Activated B cell treated with CpG ODN at 0.5 μM for 24 hours (primary cell): ENCODE data around the gene ZNF23. TPM values are rescaled to one million over a fixed set of nuclear protein-coding genes. Genes with fewer than 3 reads are reported as not detected.

Experiments used
- ATAC-seq: fragments of 200-7000 bp; cut with Tn5 transposase; one replicate; pipeline ENCODE4 v1.10.0; 2021; ENCODE audit warnings: low read depth, mild to moderate bottlenecking, moderate library complexity
- CTCF ChIA-PET: fragments of 350-600 bp; sonication (Branson Sonifier 250); formaldehyde crosslinking; loops from one replicate; lab custom pipeline; 2021; ENCODE audit warnings: antibody characterized with exemption; lab: Charles Lee
- POLR2A ChIA-PET: fragments of 350-600 bp; sonication (Branson Sonifier 250); formaldehyde crosslinking; loops from one replicate; lab custom pipeline; 2021; ENCODE audit warnings: antibody characterized with exemption; lab: Charles Lee
- DNase-seq: peaks from one replicate; pipeline ENCODE4 v3.0.0; 2022
- H3K27ac Mint-ChIP-seq: one replicate; pipeline ENCODE4 v1.8.0; 2020; ENCODE audit warnings: mixed read lengths
- H3K27me3 Mint-ChIP-seq: one replicate; pipeline ENCODE4 v1.8.0; 2021; ENCODE audit warnings: mixed read lengths
- H3K36me3 Mint-ChIP-seq: one replicate; pipeline ENCODE4 v1.8.0; 2021; ENCODE audit warnings: low read depth, mixed read lengths
- H3K4me1 Mint-ChIP-seq: one replicate; pipeline ENCODE4 v1.8.0; 2021; ENCODE audit warnings: mixed read lengths
- H3K4me3 Mint-ChIP-seq: one replicate; pipeline ENCODE4 v1.8.0; 2020; ENCODE audit warnings: mild to moderate bottlenecking, mixed read lengths
- H3K9me3 Mint-ChIP-seq: one replicate; pipeline ENCODE4 v1.8.0; 2020; ENCODE audit warnings: mixed read lengths
- intact Hi-C: fragments of 100-400 bp; cut with micrococcal nuclease; formaldehyde crosslinking; loops from one replicate; pipeline ENCODE4 v1.15.1; 2024
- total RNA-seq: library from RNA; stranded (reverse); gene quantifications from 2 replicates; pipeline ENCODE4 v1.2.3, GENCODE V29; 2022
- TF ChIP-seq, protein P1 (sequence below): fragments of 200-600 bp; IDR thresholded peaks from one replicate; pipeline ENCODE4 v1.8.0; 2022; ENCODE audit warnings: antibody characterized with exemption, mild to moderate bottlenecking

The ZNF23 gene
- total RNA-seq, 1 donor from 2014 or later: 13.3 TPM

DNA sequence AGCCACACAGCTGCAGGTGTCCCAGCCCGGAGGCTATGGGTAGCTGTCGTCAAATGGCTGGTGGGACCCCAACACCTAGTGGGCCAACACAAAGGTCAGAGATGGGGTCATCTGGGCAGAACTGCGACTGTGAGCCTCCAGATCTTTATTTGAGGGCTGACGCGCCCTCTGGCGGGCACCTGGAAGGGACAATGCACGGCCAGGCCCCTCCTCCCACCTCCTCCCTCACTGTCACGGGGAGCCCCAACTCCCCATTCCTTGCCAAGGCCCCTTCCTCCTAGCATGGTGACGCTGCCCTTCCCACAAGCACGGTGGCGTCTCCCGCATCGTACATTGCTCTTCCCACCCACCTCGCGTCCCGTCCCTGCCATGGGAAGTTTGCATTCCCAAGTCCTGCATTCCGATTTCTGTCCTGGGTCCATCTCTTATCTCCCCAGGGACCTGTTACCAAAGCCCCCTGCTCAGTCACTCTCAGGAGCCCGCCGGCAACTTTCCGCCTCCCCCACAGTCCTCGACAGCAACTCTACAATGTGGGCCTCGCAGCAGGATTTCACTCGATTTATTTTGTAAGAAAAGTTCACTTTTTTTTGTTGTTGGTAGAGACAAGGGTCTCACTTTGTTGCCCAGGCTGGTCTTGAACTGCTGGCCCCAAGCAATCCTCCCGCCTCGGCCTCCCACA, 21.2 kb downstream of the ZNF23 start:
- Mint-ChIP-seq H3K4me1 (no peaks in the 10 kb centered on the region), H3K27me3 (peaks cover 19% of the 10 kb centered on the region), H3K27ac (no peak overlapping the region), H3K36me3 (peaks cover 4% of the 10 kb centered on the region), H3K9me3 (peaks cover 15% of the 10 kb centered on the region), H3K4me3 (no peak overlapping the region)
- ATAC-seq (no peak), DNase-seq (no peak)
- ChIA-PET POLR2A (no interaction called here), CTCF (interaction anchor here (0.7 kb wide), 1 partner anchor 84 kb away, joined by 4 read pairs; no protein-coding TSS in a partner anchor)
- TF ChIP-seq, protein P1, sequence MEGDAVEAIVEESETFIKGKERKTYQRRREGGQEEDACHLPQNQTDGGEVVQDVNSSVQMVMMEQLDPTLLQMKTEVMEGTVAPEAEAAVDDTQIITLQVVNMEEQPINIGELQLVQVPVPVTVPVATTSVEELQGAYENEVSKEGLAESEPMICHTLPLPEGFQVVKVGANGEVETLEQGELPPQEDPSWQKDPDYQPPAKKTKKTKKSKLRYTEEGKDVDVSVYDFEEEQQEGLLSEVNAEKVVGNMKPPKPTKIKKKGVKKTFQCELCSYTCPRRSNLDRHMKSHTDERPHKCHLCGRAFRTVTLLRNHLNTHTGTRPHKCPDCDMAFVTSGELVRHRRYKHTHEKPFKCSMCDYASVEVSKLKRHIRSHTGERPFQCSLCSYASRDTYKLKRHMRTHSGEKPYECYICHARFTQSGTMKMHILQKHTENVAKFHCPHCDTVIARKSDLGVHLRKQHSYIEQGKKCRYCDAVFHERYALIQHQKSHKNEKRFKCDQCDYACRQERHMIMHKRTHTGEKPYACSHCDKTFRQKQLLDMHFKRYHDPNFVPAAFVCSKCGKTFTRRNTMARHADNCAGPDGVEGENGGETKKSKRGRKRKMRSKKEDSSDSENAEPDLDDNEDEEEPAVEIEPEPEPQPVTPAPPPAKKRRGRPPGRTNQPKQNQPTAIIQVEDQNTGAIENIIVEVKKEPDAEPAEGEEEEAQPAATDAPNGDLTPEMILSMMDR: no peak
- intact Hi-C loops: no loop called here

DNA sequence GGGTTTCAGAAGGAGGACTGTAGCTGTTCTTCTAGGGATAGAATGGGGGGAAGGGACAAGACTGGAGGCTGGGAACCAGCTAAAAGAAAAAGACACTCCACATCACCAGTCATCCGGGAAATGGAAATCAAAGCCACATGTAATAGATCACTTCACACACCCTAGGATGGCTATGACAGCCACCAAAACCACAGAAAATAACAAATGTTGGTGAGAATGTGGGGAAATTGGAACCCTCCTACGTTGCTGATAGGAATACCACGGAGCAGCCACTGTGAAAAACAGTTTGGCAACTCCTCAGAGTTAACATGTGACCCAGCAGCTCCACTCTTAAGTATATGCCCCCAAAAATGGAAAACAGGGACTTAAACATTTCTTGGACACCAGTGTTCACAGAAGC, 22.5 kb downstream of the ZNF23 start:
- H3K4me3 Mint-ChIP-seq: no peak overlapping the region
- no peak overlapping the region for H3K27ac Mint-ChIP-seq
- TF ChIP-seq, protein P1: no peak
- no peaks in the 10 kb centered on the region for H3K36me3 Mint-ChIP-seq
- intact Hi-C loops: no loop called here
- peaks cover 19% of the 10 kb centered on the region for H3K27me3 Mint-ChIP-seq
- DNase-seq (no peak), ATAC-seq (no peak)
- no peaks in the 10 kb centered on the region for H3K4me1 Mint-ChIP-seq
- ChIA-PET POLR2A (no interaction called here), CTCF (interaction anchor here (0.8 kb wide), 1 partner anchor 172 kb away, joined by 3 read pairs; no protein-coding TSS in a partner anchor)
- H3K9me3 Mint-ChIP-seq: peaks cover 7% of the 10 kb centered on the region

DNA sequence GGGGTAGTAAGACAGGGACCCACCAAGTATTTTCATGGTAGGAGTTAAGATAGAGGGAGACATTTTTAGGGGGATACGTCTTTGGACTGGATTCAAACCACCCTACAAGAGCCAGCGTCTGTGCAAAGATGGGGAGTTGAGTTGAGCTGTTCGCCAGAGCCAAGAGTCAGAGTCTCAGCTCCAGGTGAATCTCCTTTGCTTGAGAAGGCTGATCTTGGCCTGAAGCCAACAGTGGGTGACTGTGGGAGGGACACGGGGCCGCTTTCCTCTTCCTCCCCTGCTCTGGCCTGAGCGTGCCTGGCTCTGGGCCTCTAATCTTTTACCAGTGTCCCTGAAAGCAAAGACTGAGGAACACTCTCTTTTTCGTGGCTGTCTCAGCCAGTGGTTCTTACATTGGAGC, 25.6 kb downstream of the ZNF23 start:
- POLR2A ChIA-PET: no interaction called here
- no peak overlapping the region for H3K27ac Mint-ChIP-seq
- no peak for ATAC-seq
- H3K36me3 Mint-ChIP-seq: no peaks in the 10 kb centered on the region
- TF ChIP-seq, protein P1: no peak
- CTCF ChIA-PET: no interaction called here
- H3K27me3 Mint-ChIP-seq: peaks cover 30% of the 10 kb centered on the region
- intact Hi-C loops: no loop called here
- no peaks in the 10 kb centered on the region for H3K4me1 Mint-ChIP-seq
- no peak for DNase-seq
- H3K4me3 Mint-ChIP-seq: no peak overlapping the region
- H3K9me3 Mint-ChIP-seq: no peaks in the 10 kb centered on the region

DNA sequence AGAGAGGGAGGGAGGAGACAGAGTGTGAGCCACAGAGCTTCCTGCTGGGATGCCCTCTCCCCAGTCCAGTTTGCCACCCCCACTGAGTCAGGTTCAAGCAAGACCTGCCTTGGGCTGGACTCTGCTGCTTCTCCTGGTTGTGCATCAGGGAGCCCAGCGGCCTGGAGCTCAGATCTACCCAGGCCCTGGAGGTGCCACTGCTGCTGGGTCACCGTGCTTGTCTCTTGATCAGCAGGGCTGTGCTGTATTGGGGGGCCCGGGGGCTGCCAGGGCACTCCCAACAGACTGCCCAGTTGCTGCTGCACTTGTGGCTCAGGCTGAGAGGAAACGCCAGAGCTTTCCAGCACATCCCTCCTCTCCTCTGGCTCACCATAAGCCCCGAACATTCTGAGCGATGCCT, 29.1 kb downstream of the ZNF23 start:
- Mint-ChIP-seq H3K4me3 (no peak overlapping the region), H3K27me3 (peaks cover 25% of the 10 kb centered on the region), H3K9me3 (peaks cover 7% of the 10 kb centered on the region), H3K27ac (no peak overlapping the region), H3K4me1 (no peaks in the 10 kb centered on the region), H3K36me3 (no peaks in the 10 kb centered on the region)
- no peak for ATAC-seq
- ChIA-PET CTCF (no interaction called here), POLR2A (no interaction called here)
- intact Hi-C loops: no loop called here
- no peak for DNase-seq
- TF ChIP-seq, protein P1: no peak

DNA sequence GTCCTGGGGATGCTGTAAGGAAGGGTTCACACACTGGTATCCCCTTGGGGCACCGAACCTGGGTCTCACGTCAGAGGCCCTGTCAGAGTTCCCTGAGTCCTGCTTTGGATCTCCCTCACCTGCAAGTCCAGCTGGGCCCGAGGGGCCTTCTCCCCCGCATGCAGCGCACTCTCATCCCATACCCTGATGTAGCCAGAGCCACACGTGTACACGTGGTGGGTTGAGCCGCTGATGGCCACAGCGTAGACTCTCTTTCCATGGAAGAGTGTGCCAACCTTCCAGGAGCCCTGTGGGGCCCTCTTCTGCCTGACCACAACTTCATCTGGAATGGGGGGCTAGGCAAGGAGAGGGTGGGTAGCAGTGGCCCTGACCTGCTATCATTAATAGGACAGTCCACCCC, 30.1 kb downstream of the ZNF23 start:
- no peak for DNase-seq

More for the DNA sequence above, 30.1 kb downstream of the ZNF23 start:
- TF ChIP-seq, protein P1: no peak
- ChIA-PET POLR2A (no interaction called here), CTCF (no interaction called here)
- Mint-ChIP-seq H3K36me3 (no peaks in the 10 kb centered on the region), H3K27ac (no peak overlapping the region), H3K27me3 (peaks cover 21% of the 10 kb centered on the region), H3K4me3 (no peak overlapping the region), H3K9me3 (peaks cover 7% of the 10 kb centered on the region), H3K4me1 (no peaks in the 10 kb centered on the region)
- intact Hi-C loops: no loop called here
- ATAC-seq: no peak
